Osteoblast (primary cell): Measurements from ENCODE around the gene HLA-DOB. TPM values are rescaled to one million over a fixed set of nuclear protein-coding genes. Genes with fewer than 3 reads are reported as not detected.
"Not testable (repeated sequence)": the region's sequence is repeated elsewhere in the genome, so short reads cannot be mapped to it uniquely, and the experiment has no call there.

Source experiments
- DNase-seq: peaks from one replicate; pipeline ENCODE4 v3.0.0; 2011; ENCODE audit warnings: low spot score, mixed read lengths; ENCODE audit not compliant: insufficient read length; ENCODE audit errors: missing footprints
- H2AFZ ChIP-seq: 2 replicates; pipeline ENCODE4 v1.6.0; 2011; ENCODE audit warnings: mild to moderate bottlenecking, low read length
- H3K27ac ChIP-seq: 2 replicates; pipeline ENCODE4 v1.5.1; 2011; ENCODE audit warnings: mild to moderate bottlenecking, low read depth, low read length, moderate library complexity
- H3K27me3 ChIP-seq: 2 replicates; pipeline ENCODE4 v1.6.0; 2012; ENCODE audit warnings: mild to moderate bottlenecking, control low read depth, inconsistent platforms, low read length, moderate library complexity; ENCODE audit not compliant: insufficient read depth
- H3K36me3 ChIP-seq: 2 replicates; pipeline ENCODE4 v1.5.1; 2011; ENCODE audit warnings: mild to moderate bottlenecking, low read length, control low read depth, moderate library complexity; ENCODE audit not compliant: insufficient read depth
- H3K4me1 ChIP-seq: 2 replicates; pipeline ENCODE4 v1.5.1; 2011; ENCODE audit warnings: mild to moderate bottlenecking, low read length, control low read depth, moderate library complexity; ENCODE audit not compliant: insufficient read depth
- H3K4me2 ChIP-seq: 2 replicates; pipeline ENCODE4 v1.6.0; 2011; ENCODE audit warnings: mild to moderate bottlenecking, low read length; ENCODE audit not compliant: insufficient read depth
- H3K4me3 ChIP-seq: fragments of 200-600 bp; sonication (generic); 3 replicates; pipeline ENCODE4 v1.5.1; 2012; ENCODE audit warnings: mild to moderate bottlenecking, low read length, inconsistent platforms; ENCODE audit not compliant: insufficient read depth
- H3K79me2 ChIP-seq: 2 replicates; pipeline ENCODE4 v1.6.0; 2012; ENCODE audit warnings: mild to moderate bottlenecking, low read length, control low read depth, inconsistent platforms; ENCODE audit not compliant: insufficient read depth
- H3K9me3 ChIP-seq: 2 replicates; pipeline ENCODE4 v1.5.1; 2011; ENCODE audit warnings: low read depth, low read length, control low read depth
- H4K20me1 ChIP-seq: 2 replicates; pipeline ENCODE4 v1.6.0; 2012; ENCODE audit warnings: mild to moderate bottlenecking, low read length, control low read depth; ENCODE audit not compliant: insufficient read depth
- CTCF ChIP-seq: IDR thresholded peaks from 2 replicates; pipeline ENCODE4 v1.5.1; 2011; ENCODE audit warnings: mild to moderate bottlenecking, low read depth, low read length, moderate library complexity; ENCODE audit errors: extremely low read depth
- total RNA-seq: library from RNA; depleted of rRNA; stranded (reverse); fragments of >200 nt; gene quantifications from 2 replicates; pipeline ENCODE4 v1.2.3, GENCODE V29; 2012

HLA-DOB gene
- total RNA-seq, 1 donor = 0.36 TPM

DNA sequence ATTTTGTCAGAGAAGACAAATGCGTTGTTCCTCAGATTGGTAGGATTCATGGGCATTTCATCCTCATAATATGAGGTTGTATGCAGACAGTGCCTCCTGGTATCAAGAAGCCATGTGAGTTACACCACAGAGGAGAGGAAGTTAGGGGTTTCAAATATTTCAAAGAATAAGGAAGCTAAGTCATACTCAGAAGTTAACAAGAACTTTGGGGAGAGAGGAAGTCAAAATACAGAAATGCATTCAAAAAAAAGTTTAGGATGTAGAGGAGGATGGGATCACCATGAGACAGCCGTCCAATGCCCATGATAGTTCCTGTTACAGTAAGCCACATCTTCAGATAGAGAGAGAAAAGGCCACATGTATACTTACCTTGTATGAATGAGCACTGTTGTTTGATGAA is 22.3 kb downstream of the HLA-DOB start:
- peaks cover 10% of the 10 kb centered on the region for H3K4me1 ChIP-seq
- H3K79me2 ChIP-seq = no peaks in the 10 kb centered on the region
- H3K27me3 ChIP-seq = peaks cover 41% of the 10 kb centered on the region
- no peaks in the 10 kb centered on the region for H4K20me1 ChIP-seq
- H3K27ac ChIP-seq = no peak overlapping the region
- DNase-seq = peak; percentile 29
- H3K4me2 ChIP-seq = no peak overlapping the region
- H3K4me3 ChIP-seq = no peak overlapping the region
- no peak for TF ChIP-seq CTCF
- H3K9me3 ChIP-seq = peaks cover 2% of the 10 kb centered on the region
- no peaks in the 10 kb centered on the region for H3K36me3 ChIP-seq
- no peak overlapping the region for H2AFZ ChIP-seq

GRCh38 chr6:32792901-32793435 is 23.8 kb downstream of the HLA-DOB start:
- no peaks in the 10 kb centered on the region for H3K36me3 ChIP-seq
- H2AFZ ChIP-seq = no peak overlapping the region
- no peak overlapping the region for H3K4me2 ChIP-seq
- H4K20me1 ChIP-seq = no peaks in the 10 kb centered on the region
- no peak for TF ChIP-seq CTCF
- H3K9me3 ChIP-seq = no peaks in the 10 kb centered on the region
- no peaks in the 10 kb centered on the region for H3K79me2 ChIP-seq
- no peak for DNase-seq
- H3K27me3 ChIP-seq = peaks cover 37% of the 10 kb centered on the region
- H3K27ac ChIP-seq = no peak overlapping the region
- no peak overlapping the region for H3K4me3 ChIP-seq
- H3K4me1 ChIP-seq = peaks cover 10% of the 10 kb centered on the region

DNA sequence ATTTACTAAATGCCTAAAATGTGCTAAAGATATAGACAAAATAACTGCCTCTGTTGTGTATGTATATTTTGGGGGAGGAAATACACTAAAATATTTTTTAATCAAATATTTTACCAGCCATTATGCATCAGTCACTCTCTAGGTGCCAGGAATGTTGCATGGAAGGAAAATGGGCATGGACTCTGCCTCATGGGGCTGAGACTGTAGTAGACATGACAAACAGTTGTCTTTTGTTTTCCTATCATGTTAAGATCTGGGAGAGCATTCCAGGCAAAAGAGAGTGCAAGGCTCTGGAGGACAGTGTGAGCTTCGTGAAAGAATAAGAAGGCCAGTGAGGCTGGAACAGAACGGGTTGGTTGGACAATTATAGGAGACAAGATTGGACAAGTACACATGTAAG is 26.5 kb downstream of the HLA-DOB start:
- H3K27me3 ChIP-seq = peaks cover 39% of the 10 kb centered on the region
- peak; percentile 61 for DNase-seq
- no peak overlapping the region for H3K27ac ChIP-seq
- no peak for TF ChIP-seq CTCF
- no peaks in the 10 kb centered on the region for H3K36me3 ChIP-seq
- H4K20me1 ChIP-seq = no peaks in the 10 kb centered on the region
- H2AFZ ChIP-seq = no peak overlapping the region
- no peaks in the 10 kb centered on the region for H3K4me1 ChIP-seq
- no peak overlapping the region for H3K4me2 ChIP-seq
- no peaks in the 10 kb centered on the region for H3K9me3 ChIP-seq
- H3K79me2 ChIP-seq = no peaks in the 10 kb centered on the region
- H3K4me3 ChIP-seq = no peak overlapping the region

DNA sequence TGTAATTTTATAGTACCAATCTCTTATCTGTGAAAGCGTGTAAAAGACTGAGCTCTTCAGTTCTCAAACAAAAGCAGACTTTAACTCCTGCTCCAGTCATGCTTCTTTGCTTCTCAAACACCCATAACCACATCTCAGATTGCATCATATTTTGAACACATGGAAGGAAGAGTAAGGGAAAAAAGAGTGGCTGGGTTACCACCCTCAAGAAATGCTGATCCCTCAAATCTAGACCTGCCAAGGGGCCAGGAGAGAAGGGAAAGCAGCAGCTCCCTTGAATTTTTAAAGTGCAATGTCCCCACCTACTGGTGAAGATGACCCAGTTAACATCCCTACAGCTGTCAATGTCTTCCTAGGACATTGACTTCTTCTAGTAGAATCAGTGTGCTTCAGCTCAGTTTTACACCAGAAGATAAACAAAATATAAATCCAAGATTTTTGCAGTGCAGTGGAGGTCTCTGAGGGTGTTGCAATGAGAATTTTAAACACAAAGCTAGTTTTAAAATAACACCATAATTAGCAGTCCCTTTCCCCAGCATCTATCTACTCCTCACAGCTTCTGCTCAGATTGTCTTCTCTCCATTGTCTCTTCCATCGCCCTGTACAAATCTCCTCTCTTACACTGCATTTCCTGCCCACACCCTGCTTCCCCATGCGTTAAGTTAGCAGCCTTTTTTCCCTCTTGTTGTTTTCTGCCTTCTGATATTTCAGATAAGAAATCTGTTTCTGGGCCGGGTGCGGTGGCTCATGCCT is 30.8 kb downstream of the HLA-DOB start:
- TF ChIP-seq CTCF = peak; percentile 62
- peak; percentile 14 for DNase-seq

DNA sequence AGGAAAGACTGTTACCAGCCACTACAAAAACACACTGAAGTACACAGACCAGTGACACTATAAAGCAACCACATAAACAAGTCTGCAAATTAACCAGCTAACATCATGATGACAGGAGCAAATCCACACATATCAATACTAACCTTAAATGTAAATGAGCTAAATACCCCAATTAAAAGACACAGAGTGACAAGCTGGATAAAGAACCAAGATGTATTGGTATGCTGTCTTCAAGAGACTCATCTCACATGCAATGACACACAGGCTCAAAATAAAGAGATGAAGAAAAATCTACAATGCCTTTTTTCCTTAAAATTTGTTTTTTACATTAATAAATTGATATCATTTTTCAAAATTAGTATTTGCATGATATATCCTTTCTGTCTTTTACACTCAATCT is 33.9 kb downstream of the HLA-DOB start:
- H3K4me2 ChIP-seq, H3K4me1 ChIP-seq, H4K20me1 ChIP-seq, H3K4me3 ChIP-seq, H3K27ac ChIP-seq, DNase-seq, H2AFZ ChIP-seq, H3K79me2 ChIP-seq, H3K36me3 ChIP-seq, H3K9me3 ChIP-seq: not testable (repeated sequence)
- peaks cover 17% of the 10 kb centered on the region for H3K27me3 ChIP-seq

More for the DNA sequence above, 30.8 kb downstream of the HLA-DOB start:
- H2AFZ ChIP-seq = no peak overlapping the region
- no peak overlapping the region for H3K4me3 ChIP-seq
- no peaks in the 10 kb centered on the region for H3K79me2 ChIP-seq
- no peak overlapping the region for H3K27ac ChIP-seq
- H3K4me1 ChIP-seq = no peaks in the 10 kb centered on the region
- H3K9me3 ChIP-seq = no peaks in the 10 kb centered on the region
- peaks cover 14% of the 10 kb centered on the region for H3K27me3 ChIP-seq
- no peaks in the 10 kb centered on the region for H3K36me3 ChIP-seq
- H3K4me2 ChIP-seq = no peak overlapping the region
- no peaks in the 10 kb centered on the region for H4K20me1 ChIP-seq
